Measurements from ENCODE around the gene P4HA2.

Gene P4HA2

GRCh38 chr5:132195727-132196126 lies 31.9 kb downstream of the P4HA2 start:
- Histone ChIP-seq H3K4me3 (ENCODE audit: low read depth, low read length) (no peak overlapping the region), H3K27me3 (replicated peaks) (no peaks in the 10 kb centered on the region), H3K36me3 (replicated peaks) (peaks cover 55% of the 10 kb centered on the region), H3K27ac (no peak overlapping the region)
- in situ Hi-C loops (cut with HindIII; ENCODE audit: low pct_ligation_motif_present, low sequenced_read_pairs): no loop called here
- TF ChIP-seq CTCF (IDR thresholded peaks at IDR 0.05; ENCODE audit: low read depth, low read length, missing control alignments): no peak
- DNase-seq: no peak

GRCh38 chr5:132193165-132193694 lies 34.4 kb downstream of the P4HA2 start:
- in situ Hi-C loops (cut with HindIII; ENCODE audit: low pct_ligation_motif_present, low sequenced_read_pairs): no loop called here
- DNase-seq: no peak
- no peak for TF ChIP-seq CTCF (IDR thresholded peaks at IDR 0.05; ENCODE audit: low read depth, low read length, missing control alignments)
- no peak overlapping the region for H3K4me3 ChIP-seq (ENCODE audit: low read depth, low read length)
- H3K27me3 ChIP-seq (replicated peaks): no peaks in the 10 kb centered on the region
- H3K27ac ChIP-seq: no peak overlapping the region
- peaks cover 40% of the 10 kb centered on the region for H3K36me3 ChIP-seq (replicated peaks)

GRCh38 chr5:132190161-132190817 lies 37.4 kb downstream of the P4HA2 start:
- Histone ChIP-seq H3K36me3 (replicated peaks) (peaks cover 26% of the 10 kb centered on the region), H3K27ac (no peak overlapping the region), H3K4me3 (ENCODE audit: low read depth, low read length) (no peak overlapping the region), H3K27me3 (replicated peaks) (no peaks in the 10 kb centered on the region)
- in situ Hi-C loops (cut with HindIII; ENCODE audit: low pct_ligation_motif_present, low sequenced_read_pairs): no loop called here
- peak; percentile 92 for TF ChIP-seq CTCF (IDR thresholded peaks at IDR 0.05; ENCODE audit: low read depth, low read length, missing control alignments)
- DNase-seq: peak; percentile 62

GRCh38 chr5:132184588-132184987 lies 43.1 kb downstream of the P4HA2 start:
- Histone ChIP-seq H3K36me3 (replicated peaks) (no peaks in the 10 kb centered on the region), H3K27me3 (replicated peaks) (no peaks in the 10 kb centered on the region), H3K27ac (no peak overlapping the region), H3K4me3 (ENCODE audit: low read depth, low read length) (no peak overlapping the region)
- no peak for TF ChIP-seq CTCF (IDR thresholded peaks at IDR 0.05; ENCODE audit: low read depth, low read length, missing control alignments)
- in situ Hi-C loops (cut with HindIII; ENCODE audit: low pct_ligation_motif_present, low sequenced_read_pairs): no loop called here
- no peak for DNase-seq

GRCh38 chr5:132183723-132184122 lies 43.9 kb downstream of the P4HA2 start:
- Histone ChIP-seq H3K36me3 (replicated peaks) (no peaks in the 10 kb centered on the region), H3K4me3 (ENCODE audit: low read depth, low read length) (no peak overlapping the region), H3K27me3 (replicated peaks) (no peaks in the 10 kb centered on the region), H3K27ac (no peak overlapping the region)
- no peak for TF ChIP-seq CTCF (IDR thresholded peaks at IDR 0.05; ENCODE audit: low read depth, low read length, missing control alignments)
- DNase-seq: peak; percentile 14
- in situ Hi-C loops (cut with HindIII; ENCODE audit: low pct_ligation_motif_present, low sequenced_read_pairs): no loop called here
